NCI-H82 treated with DMSO at 0.1 percent for 48 hours (cell line): ENCODE results near the gene DTNB.
"Not testable (repeated sequence)": the region's sequence is repeated elsewhere in the genome, so short reads cannot be mapped to it uniquely, and the experiment has no call there.

Experiments used
- DNase-seq: peaks from one replicate; lab custom pipeline; 2025; ENCODE audit not compliant: unreplicated experiment; lab: John Stamatoyannopoulos, UW

Gene DTNB

GRCh38 chr2:25633801-25634200, 39.6 kb downstream of the DTNB start:
- DNase-seq, result not testable (repeated sequence)

- no peak for DNase-seq
Observed at GRCh38 chr2:25632396-25632795, 41.0 kb downstream of the DTNB start.

GRCh38 chr2:25624635-25625034, 48.7 kb downstream of the DTNB start:
- no peak for DNase-seq

- DNase-seq, result no peak
Observed at GRCh38 chr2:25623361-25623760, 50.0 kb downstream of the DTNB start.

GRCh38 chr2:25620711-25621110, 52.7 kb downstream of the DTNB start:
- DNase-seq, result no peak

- no peak for DNase-seq
Observed at GRCh38 chr2:25620077-25620476, 53.3 kb downstream of the DTNB start.

GRCh38 chr2:25619185-25619584, 54.2 kb downstream of the DTNB start:
- no peak for DNase-seq

- no peak for DNase-seq
Observed at GRCh38 chr2:25618676-25619075, 54.7 kb downstream of the DTNB start.

- no peak for DNase-seq
Observed at GRCh38 chr2:25617948-25618646, 55.3 kb downstream of the DTNB start.

- DNase-seq, result no peak
Observed at GRCh38 chr2:25615920-25616319, 57.5 kb downstream of the DTNB start.

GRCh38 chr2:25615386-25615785, 58.0 kb downstream of the DTNB start:
- no peak for DNase-seq

- DNase-seq, result no peak
Observed at GRCh38 chr2:25614711-25615110, 58.7 kb downstream of the DTNB start.

- no peak for DNase-seq
Observed at GRCh38 chr2:25608718-25609117, 64.7 kb downstream of the DTNB start.

- peak; percentile 8 for DNase-seq
Observed at GRCh38 chr2:25606892-25607291, 66.5 kb downstream of the DTNB start.

GRCh38 chr2:25602333-25602723, 71.0 kb downstream of the DTNB start:
- DNase-seq, result no peak

GRCh38 chr2:25601711-25602332, 71.6 kb downstream of the DTNB start:
- DNase-seq, result not testable (repeated sequence)

- DNase-seq, result no peak
Observed at GRCh38 chr2:25598911-25599310, 74.5 kb downstream of the DTNB start.

- no peak for DNase-seq
Observed at GRCh38 chr2:25598332-25598731, 75.0 kb downstream of the DTNB start.

GRCh38 chr2:25597881-25598280, 75.5 kb downstream of the DTNB start:
- DNase-seq, result no peak

- no peak for DNase-seq
Observed at GRCh38 chr2:25596516-25597244, 76.7 kb downstream of the DTNB start.

- no peak for DNase-seq
Observed at GRCh38 chr2:25595393-25595792, 78.0 kb downstream of the DTNB start.

GRCh38 chr2:25594991-25595390, 78.4 kb downstream of the DTNB start:
- no peak for DNase-seq
